A673 (cell line): ENCODE data around the gene INPP5A. TPM values are rescaled to one million over a fixed set of nuclear protein-coding genes. Genes with fewer than 3 reads are reported as not detected.

Experiments
- BruUV-seq: library from RNA; stranded (reverse); fragments of 400-500 nt; replicated peaks from 2 replicates; lab custom pipeline; 2021; lab: Mats Ljungman, UMichigan
- CTCF ChIA-PET: fragments of 300-600 bp; sonication (Branson Sonifier 250); formaldehyde crosslinking; loops from one replicate; lab custom pipeline; 2022; ENCODE audit warnings: antibody characterized with exemption; lab: Charles Lee
- POLR2A ChIA-PET: fragments of 300-600 bp; sonication (Branson Sonifier 250); formaldehyde crosslinking; loops from one replicate; lab custom pipeline; 2022; ENCODE audit warnings: antibody characterized with exemption; ENCODE audit not compliant: low non-redundant PET; lab: Charles Lee
- DNase-seq: peaks from one replicate; pipeline ENCODE4 v3.0.0-alpha.2; 2015; ENCODE audit warnings: low spot score
- H3K27ac ChIP-seq: fragments of 200-600 bp; sonication (generic); 2 replicates; pipeline ENCODE4 v1.5.1; 2016; ENCODE audit warnings: mixed run types, low read depth, mild to moderate bottlenecking, mixed read lengths, antibody characterized with exemption, low read length; ENCODE audit not compliant: poor library complexity, severe bottlenecking
- H3K27me3 ChIP-seq: fragments of 200-600 bp; sonication (generic); replicated peaks from 2 replicates; pipeline ENCODE4 v1.6.1; 2017; ENCODE audit warnings: mixed run types, low read depth, mild to moderate bottlenecking, mixed read lengths, antibody characterized with exemption, low read length; ENCODE audit not compliant: insufficient read depth, poor library complexity
- H3K36me3 ChIP-seq: fragments of 200-600 bp; sonication (generic); 2 replicates; pipeline ENCODE4 v1.6.1; 2016; ENCODE audit warnings: mixed run types, mild to moderate bottlenecking, mixed read lengths, antibody characterized with exemption, low read length; ENCODE audit not compliant: insufficient read depth, poor library complexity, severe bottlenecking
- H3K4me1 ChIP-seq: fragments of 200-600 bp; sonication (generic); 2 replicates; pipeline ENCODE4 v1.6.1; 2017; ENCODE audit warnings: mixed run types, mild to moderate bottlenecking, mixed read lengths, antibody characterized with exemption, low read length; ENCODE audit not compliant: insufficient read depth, poor library complexity, severe bottlenecking
- H3K4me3 ChIP-seq: fragments of 200-600 bp; sonication (generic); 2 replicates; pipeline ENCODE4 v1.5.1; 2016; ENCODE audit warnings: low read depth, mixed run types, mild to moderate bottlenecking, mixed read lengths, low read length; ENCODE audit not compliant: poor library complexity, severe bottlenecking
- H3K9me3 ChIP-seq: fragments of 200-600 bp; sonication (generic); 2 replicates; pipeline ENCODE4 v1.6.1; 2016; ENCODE audit warnings: mixed run types, low read depth, mild to moderate bottlenecking, mixed read lengths, antibody characterized with exemption, low read length; ENCODE audit not compliant: poor library complexity, severe bottlenecking
- EZH2 ChIP-seq: fragments of 200-600 bp; sonication (generic); IDR thresholded peaks from 2 replicates; pipeline ENCODE4 v1.6.1; 2017; ENCODE audit warnings: borderline replicate concordance, low read depth, mild to moderate bottlenecking, mixed read lengths, antibody characterized with exemption, low read length; ENCODE audit not compliant: poor library complexity, severe bottlenecking
- intact Hi-C: fragments of 100-400 bp; cut with micrococcal nuclease; formaldehyde crosslinking; loops from one replicate; pipeline ENCODE4 v1.10.0; 2022; ENCODE audit not compliant: unreplicated experiment
- total RNA-seq: library from RNA; stranded (reverse); gene quantifications from 2 replicates; pipeline ENCODE4 v1.2.3, GENCODE V29; 2021
- TF ChIP-seq, protein P1 (sequence below): fragments of 300-800, 200-600 bp; sonication (generic); conservative IDR thresholded peaks from 2 replicates; pipeline ENCODE4 v1.5.1; 2017; ENCODE audit warnings: low read depth, mild to moderate bottlenecking, antibody characterized with exemption, low read length, moderate library complexity, mixed read lengths

Gene INPP5A
- total RNA-seq, 1 experiment from 2014 or later, result 21.8 TPM

DNA sequence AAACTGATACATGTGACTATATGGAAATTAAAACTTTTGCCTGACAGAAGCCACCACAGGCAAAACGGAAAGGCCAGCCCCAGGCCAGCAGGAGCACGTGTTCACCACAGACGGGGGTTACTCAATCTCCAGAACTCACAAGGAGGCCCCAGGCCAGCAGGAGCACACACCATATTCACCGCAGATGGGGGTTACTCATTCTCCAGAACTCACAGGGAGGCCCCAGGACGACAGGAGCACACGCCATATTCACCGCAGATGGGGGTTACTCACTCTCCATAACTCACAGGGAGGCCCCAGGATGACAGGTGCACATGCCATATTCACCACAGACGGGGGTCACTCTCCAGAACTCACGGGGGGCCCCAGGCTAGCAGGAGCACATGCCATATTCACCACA lies 186.9 kb downstream of the INPP5A start:
- no peak for TF ChIP-seq EZH2
- TF ChIP-seq, protein P1, sequence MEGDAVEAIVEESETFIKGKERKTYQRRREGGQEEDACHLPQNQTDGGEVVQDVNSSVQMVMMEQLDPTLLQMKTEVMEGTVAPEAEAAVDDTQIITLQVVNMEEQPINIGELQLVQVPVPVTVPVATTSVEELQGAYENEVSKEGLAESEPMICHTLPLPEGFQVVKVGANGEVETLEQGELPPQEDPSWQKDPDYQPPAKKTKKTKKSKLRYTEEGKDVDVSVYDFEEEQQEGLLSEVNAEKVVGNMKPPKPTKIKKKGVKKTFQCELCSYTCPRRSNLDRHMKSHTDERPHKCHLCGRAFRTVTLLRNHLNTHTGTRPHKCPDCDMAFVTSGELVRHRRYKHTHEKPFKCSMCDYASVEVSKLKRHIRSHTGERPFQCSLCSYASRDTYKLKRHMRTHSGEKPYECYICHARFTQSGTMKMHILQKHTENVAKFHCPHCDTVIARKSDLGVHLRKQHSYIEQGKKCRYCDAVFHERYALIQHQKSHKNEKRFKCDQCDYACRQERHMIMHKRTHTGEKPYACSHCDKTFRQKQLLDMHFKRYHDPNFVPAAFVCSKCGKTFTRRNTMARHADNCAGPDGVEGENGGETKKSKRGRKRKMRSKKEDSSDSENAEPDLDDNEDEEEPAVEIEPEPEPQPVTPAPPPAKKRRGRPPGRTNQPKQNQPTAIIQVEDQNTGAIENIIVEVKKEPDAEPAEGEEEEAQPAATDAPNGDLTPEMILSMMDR, result no peak
- H3K4me3 ChIP-seq, result no peak overlapping the region
- H3K4me1 ChIP-seq, result no peaks in the 10 kb centered on the region
- no peaks in the 10 kb centered on the region for H3K27me3 ChIP-seq
- H3K36me3 ChIP-seq, result no peaks in the 10 kb centered on the region
- H3K9me3 ChIP-seq, result no peaks in the 10 kb centered on the region
- POLR2A ChIA-PET, result no interaction called here
- CTCF ChIA-PET, result no interaction called here
- H3K27ac ChIP-seq, result no peak overlapping the region
- BruUV-seq, result no TSS peak
- no peak for DNase-seq
- intact Hi-C loops, result no loop called here

DNA sequence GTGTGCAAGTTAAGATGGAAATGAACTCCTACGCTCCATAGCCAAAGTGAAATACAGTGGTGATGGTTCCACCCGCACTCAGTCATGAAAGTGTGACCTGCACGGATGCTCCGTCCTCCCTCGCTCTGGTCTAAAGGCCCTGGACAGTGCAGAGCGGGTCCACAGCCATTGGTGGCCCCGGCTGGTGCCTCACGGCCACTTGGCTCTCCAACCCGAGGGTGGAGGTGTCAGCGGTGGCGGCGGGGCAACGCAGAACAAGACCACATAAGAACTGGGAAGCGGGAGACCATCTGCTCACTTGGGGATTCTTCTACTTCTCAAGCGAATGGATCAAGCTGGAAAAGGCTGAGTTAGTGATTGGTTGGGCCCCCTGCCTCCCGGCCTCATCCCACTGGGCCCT lies 187.6 kb downstream of the INPP5A start:
- no peaks in the 10 kb centered on the region for H3K9me3 ChIP-seq
- no peaks in the 10 kb centered on the region for H3K27me3 ChIP-seq
- no peak for DNase-seq
- POLR2A ChIA-PET, result no interaction called here
- BruUV-seq, result no TSS peak
- CTCF ChIA-PET, result no interaction called here
- TF ChIP-seq, protein P1, result no peak
- no peak for TF ChIP-seq EZH2
- no peak overlapping the region for H3K27ac ChIP-seq
- H3K4me3 ChIP-seq, result no peak overlapping the region
- intact Hi-C loops, result no loop called here
- no peaks in the 10 kb centered on the region for H3K36me3 ChIP-seq
- no peaks in the 10 kb centered on the region for H3K4me1 ChIP-seq

GRCh38 chr10:132726194-132726593 lies 188.6 kb downstream of the INPP5A start:
- intact Hi-C loops, result no loop called here
- no peaks in the 10 kb centered on the region for H3K4me1 ChIP-seq
- CTCF ChIA-PET, result no interaction called here
- no peak overlapping the region for H3K4me3 ChIP-seq
- POLR2A ChIA-PET, result no interaction called here
- H3K9me3 ChIP-seq, result no peaks in the 10 kb centered on the region
- no peaks in the 10 kb centered on the region for H3K36me3 ChIP-seq
- TF ChIP-seq EZH2, result no peak
- TF ChIP-seq, protein P1, result no peak
- H3K27ac ChIP-seq, result no peak overlapping the region
- no peaks in the 10 kb centered on the region for H3K27me3 ChIP-seq
- DNase-seq, result no peak
- BruUV-seq, result no TSS peak
